Caco-2 (cell line): Measurements from ENCODE around the gene PRR16. TPM values are rescaled to one million over a fixed set of nuclear protein-coding genes. Genes with fewer than 3 reads are reported as not detected.

Source experiments
- BruUV-seq: library from RNA; stranded (reverse); fragments of 400-500 nt; replicated peaks from 2 replicates; lab custom pipeline; 2021; lab: Mats Ljungman, UMichigan
- CTCF ChIA-PET: fragments of 300-600 bp; sonication (Branson Sonifier 250); formaldehyde crosslinking; loops from one replicate; lab custom pipeline; 2022; ENCODE audit warnings: antibody characterized with exemption; lab: Charles Lee
- POLR2A ChIA-PET: fragments of 300-600 bp; sonication (Branson Sonifier 250); formaldehyde crosslinking; loops from one replicate; lab custom pipeline; 2022; ENCODE audit warnings: antibody characterized with exemption; lab: Charles Lee
- DNase-seq, 2 experiments: peaks; one replicate each; pipeline versions ENCODE4 v3.0.0 to v3.0.0-alpha.2; 2020 to 2022
- H3K27me3 ChIP-seq: replicated peaks from 2 replicates; pipeline ENCODE4 v1.6.0; 2011; ENCODE audit warnings: low read length; ENCODE audit not compliant: control insufficient read depth, insufficient read depth
- H3K36me3 ChIP-seq: 2 replicates; pipeline ENCODE4 v1.5.1; 2011; ENCODE audit warnings: low read length; ENCODE audit not compliant: control insufficient read depth, insufficient read depth
- H3K4me1 ChIP-seq: fragments of 250-450 bp; sonication (Bioruptor Pico); 2 replicates; pipeline ENCODE4 v1.5.1; 2020; ENCODE audit warnings: mild to moderate bottlenecking
- H3K4me3 ChIP-seq: 2 replicates; pipeline ENCODE4 v1.5.1; 2011; ENCODE audit warnings: low read depth, mild to moderate bottlenecking, control low read depth, low read length
- H3K9me3 ChIP-seq: fragments of 250-450 bp; sonication (Bioruptor Pico); 2 replicates; pipeline ENCODE4 v1.5.1; 2020; ENCODE audit warnings: mild to moderate bottlenecking, moderate library complexity
- H3K27ac Mint-ChIP-seq: one replicate; pipeline ENCODE4 v1.8.0; 2022; ENCODE audit warnings: mixed read lengths; ENCODE audit not compliant: unreplicated experiment
- H3K27me3 Mint-ChIP-seq: one replicate; pipeline ENCODE4 v1.8.0; 2022; ENCODE audit warnings: mixed read lengths; ENCODE audit not compliant: insufficient read depth, unreplicated experiment
- H3K36me3 Mint-ChIP-seq: one replicate; pipeline ENCODE4 v1.8.0; 2022; ENCODE audit warnings: mild to moderate bottlenecking, mixed read lengths; ENCODE audit not compliant: insufficient read depth, unreplicated experiment
- H3K4me1 Mint-ChIP-seq: one replicate; pipeline ENCODE4 v1.8.0; 2022; ENCODE audit warnings: low read depth, mixed read lengths; ENCODE audit not compliant: unreplicated experiment
- H3K4me3 Mint-ChIP-seq: one replicate; pipeline ENCODE4 v1.8.0; 2022; ENCODE audit warnings: mild to moderate bottlenecking, moderate library complexity, mixed read lengths; ENCODE audit not compliant: unreplicated experiment
- H3K9me3 Mint-ChIP-seq: one replicate; pipeline ENCODE4 v1.8.0; 2022; ENCODE audit warnings: mixed read lengths; ENCODE audit not compliant: unreplicated experiment
- intact Hi-C: fragments of 100-400 bp; cut with micrococcal nuclease; formaldehyde crosslinking; loops from one replicate; pipeline ENCODE4 v1.10.0; 2022; ENCODE audit not compliant: unreplicated experiment
- total RNA-seq: library from RNA; stranded (reverse); gene quantifications from 2 replicates; pipeline ENCODE4 v1.2.3, GENCODE V29; 2022
- TF ChIP-seq, protein P1 (sequence below), 2 experiments: fragments of 200-600 bp in 1 of 2; IDR thresholded peaks; 1 replicate in 1 of 2; 2 replicates in 1 of 2; pipeline versions ENCODE4 v1.5.1 to v1.8.0; 2011 to 2022; ENCODE audit warnings: antibody characterized with exemption in 1 of 2, control low read depth in 1 of 2, inconsistent platforms in 1 of 2, low read depth in 1 of 2, low read length in 1 of 2, mild to moderate bottlenecking in 1 of 2, moderate library complexity in 1 of 2; ENCODE audit not compliant: insufficient read depth in 1 of 2, severe bottlenecking in 1 of 2, unreplicated experiment in 1 of 2

The PRR16 gene
- total RNA-seq, 1 experiment from 2014 or later = not detected

DNA sequence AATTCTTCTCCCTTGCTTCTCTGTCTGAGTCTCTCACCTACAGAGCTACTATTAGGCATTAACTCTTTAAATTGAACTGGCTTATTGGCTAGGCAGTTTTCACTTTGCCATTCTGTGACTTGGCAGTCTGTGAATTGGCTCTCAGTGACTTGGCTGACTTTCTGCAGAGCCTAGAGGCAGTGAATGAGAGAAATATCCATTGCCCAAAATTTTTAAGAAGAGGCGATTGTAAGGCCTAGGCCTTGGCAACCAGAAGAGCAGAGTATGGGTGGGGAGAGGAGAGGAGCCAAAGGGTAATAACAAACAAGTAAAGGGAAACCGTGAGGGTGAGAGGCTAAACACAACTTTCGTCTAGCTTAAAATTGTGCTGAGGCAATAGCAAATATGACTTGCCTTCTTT is 176.7 kb downstream of the PRR16 start:
- Histone ChIP-seq H3K4me1 (no peaks in the 10 kb centered on the region), H3K27me3 (no peaks in the 10 kb centered on the region), H3K36me3 (no peaks in the 10 kb centered on the region), H3K9me3 (no peaks in the 10 kb centered on the region), H3K4me3 (no peak overlapping the region)
- H3K36me3 Mint-ChIP-seq = no peaks in the 10 kb centered on the region
- no TSS peak for BruUV-seq
- POLR2A ChIA-PET = no interaction called here
- H3K9me3 Mint-ChIP-seq = no peaks in the 10 kb centered on the region
- H3K27me3 Mint-ChIP-seq = no peaks in the 10 kb centered on the region
- intact Hi-C loops = no loop called here
- DNase-seq = no peak
- no peak overlapping the region for H3K27ac Mint-ChIP-seq
- CTCF ChIA-PET = no interaction called here
- H3K4me1 Mint-ChIP-seq = no peaks in the 10 kb centered on the region
- TF ChIP-seq, protein P1, sequence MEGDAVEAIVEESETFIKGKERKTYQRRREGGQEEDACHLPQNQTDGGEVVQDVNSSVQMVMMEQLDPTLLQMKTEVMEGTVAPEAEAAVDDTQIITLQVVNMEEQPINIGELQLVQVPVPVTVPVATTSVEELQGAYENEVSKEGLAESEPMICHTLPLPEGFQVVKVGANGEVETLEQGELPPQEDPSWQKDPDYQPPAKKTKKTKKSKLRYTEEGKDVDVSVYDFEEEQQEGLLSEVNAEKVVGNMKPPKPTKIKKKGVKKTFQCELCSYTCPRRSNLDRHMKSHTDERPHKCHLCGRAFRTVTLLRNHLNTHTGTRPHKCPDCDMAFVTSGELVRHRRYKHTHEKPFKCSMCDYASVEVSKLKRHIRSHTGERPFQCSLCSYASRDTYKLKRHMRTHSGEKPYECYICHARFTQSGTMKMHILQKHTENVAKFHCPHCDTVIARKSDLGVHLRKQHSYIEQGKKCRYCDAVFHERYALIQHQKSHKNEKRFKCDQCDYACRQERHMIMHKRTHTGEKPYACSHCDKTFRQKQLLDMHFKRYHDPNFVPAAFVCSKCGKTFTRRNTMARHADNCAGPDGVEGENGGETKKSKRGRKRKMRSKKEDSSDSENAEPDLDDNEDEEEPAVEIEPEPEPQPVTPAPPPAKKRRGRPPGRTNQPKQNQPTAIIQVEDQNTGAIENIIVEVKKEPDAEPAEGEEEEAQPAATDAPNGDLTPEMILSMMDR (IDR thresholded peaks at IDR 0.05; ENCODE audit: insufficient read depth in 1 of 2, low read depth in 1 of 2, low read length in 1 of 2, severe bottlenecking in 1 of 2, unreplicated experiment in 1 of 2) = no peak
- no peak overlapping the region for H3K4me3 Mint-ChIP-seq

GRCh38 chr5:120644516-120644915 is 180.4 kb downstream of the PRR16 start:
- BruUV-seq = no TSS peak
- no peaks in the 10 kb centered on the region for H3K36me3 Mint-ChIP-seq
- TF ChIP-seq, protein P1 (IDR thresholded peaks at IDR 0.05; ENCODE audit: insufficient read depth in 1 of 2, low read depth in 1 of 2, low read length in 1 of 2, severe bottlenecking in 1 of 2, unreplicated experiment in 1 of 2) = no peak
- H3K36me3 ChIP-seq = no peaks in the 10 kb centered on the region
- no peaks in the 10 kb centered on the region for H3K9me3 ChIP-seq
- H3K4me3 Mint-ChIP-seq = no peak overlapping the region
- no peaks in the 10 kb centered on the region for H3K4me1 Mint-ChIP-seq
- POLR2A ChIA-PET = no interaction called here
- peaks cover 5% of the 10 kb centered on the region for H3K27me3 Mint-ChIP-seq
- H3K9me3 Mint-ChIP-seq = no peaks in the 10 kb centered on the region
- H3K4me3 ChIP-seq = no peak overlapping the region
- DNase-seq = no peak
- H3K27ac Mint-ChIP-seq = no peak overlapping the region
- CTCF ChIA-PET = no interaction called here
- no peaks in the 10 kb centered on the region for H3K27me3 ChIP-seq
- H3K4me1 ChIP-seq = no peaks in the 10 kb centered on the region
- intact Hi-C loops = no loop called here

DNA sequence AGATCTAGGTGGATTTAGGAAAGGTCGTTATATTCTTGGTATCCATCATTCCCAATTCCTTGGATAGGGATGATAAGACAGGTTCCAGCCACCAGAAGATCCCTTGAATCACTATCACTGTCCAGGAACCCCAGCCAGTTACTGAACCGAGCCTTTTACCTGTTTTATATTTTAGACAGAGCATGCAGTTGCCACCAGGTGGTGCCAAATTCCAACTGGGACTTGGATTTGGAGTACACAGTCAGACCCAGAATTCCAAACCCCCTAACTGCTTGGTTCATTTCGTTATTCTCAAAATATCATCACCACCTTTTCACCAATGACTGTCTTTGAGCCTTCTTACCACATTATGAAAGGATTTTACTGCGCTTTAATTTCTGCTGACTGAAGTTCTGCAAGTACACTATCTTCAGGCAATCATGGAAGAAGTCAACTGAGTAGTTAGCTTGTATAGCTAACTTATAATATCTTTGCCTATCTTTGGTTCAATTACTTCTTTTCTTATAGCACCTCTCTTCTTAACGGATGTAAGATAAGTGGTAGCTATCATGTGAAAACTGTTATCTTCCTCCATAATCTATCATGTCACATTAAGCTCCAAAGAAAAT is 191.8 kb downstream of the PRR16 start:
- intact Hi-C loops = loop anchor here (1.0 to 5.0 kb wide), 4 partner anchors 79 to 1446 kb away; no protein-coding TSS in a partner anchor
- Mint-ChIP-seq H3K36me3 (no peaks in the 10 kb centered on the region), H3K27me3 (peaks cover 2% of the 10 kb centered on the region), H3K4me3 (no peak overlapping the region), H3K27ac (no peak overlapping the region), H3K4me1 (no peaks in the 10 kb centered on the region), H3K9me3 (no peaks in the 10 kb centered on the region)
- POLR2A ChIA-PET = no interaction called here
- Histone ChIP-seq H3K27me3 (no peaks in the 10 kb centered on the region), H3K4me1 (no peaks in the 10 kb centered on the region), H3K4me3 (no peak overlapping the region), H3K9me3 (no peaks in the 10 kb centered on the region), H3K36me3 (no peaks in the 10 kb centered on the region)
- no TSS peak for BruUV-seq
- DNase-seq = peak; percentile 51 to 62
- TF ChIP-seq, protein P1 (IDR thresholded peaks at IDR 0.05; ENCODE audit: insufficient read depth in 1 of 2, low read depth in 1 of 2, low read length in 1 of 2, severe bottlenecking in 1 of 2, unreplicated experiment in 1 of 2) = peak; percentile 63 to 75
- CTCF ChIA-PET = interaction anchor here (0.7 kb wide), 1 partner anchor 1500 kb away, joined by 3 read pairs; no protein-coding TSS in a partner anchor
